Measurements from ENCODE around the gene HDAC4. TPM values are rescaled to one million over a fixed set of nuclear protein-coding genes. Genes with fewer than 3 reads are reported as not detected.

Gene HDAC4
- total RNA-seq, 6 donors from 2014 or later: 16.1 to 108 (median 45.0) TPM

- 79 to 81% methylated on average over 8 to 13 of the region's 19 CpGs for WGBS, 2 donors
Measured at GRCh38 chr2:239034561-239035341, 366.1 kb downstream of the HDAC4 start.

GRCh38 chr2:239033801-239034560, 366.8 kb downstream of the HDAC4 start:
- Histone ChIP-seq H3K4me1 (peaks cover 0 to 6% (median 3%) of the 10 kb centered on the region in 4 donors), H3K27me3 (no peaks in the 10 kb centered on the region), H3K36me3 (no peaks in the 10 kb centered on the region), H3K4me3 (no peak overlapping the region), H3K9me3 (no peaks in the 10 kb centered on the region), H3K27ac (no peak overlapping the region)
- WGBS, 2 donors: 74 to 80% methylated on average over 10 to 13 of the region's 13 CpGs
- ATAC-seq (ENCODE audit: low FRiP score in 2 of 2) (no peak), DNase-seq (no peak)
- no peak for TF ChIP-seq CTCF (IDR thresholded peaks at IDR 0.05)
- TF ChIP-seq POLR2AphosphoS5 (IDR thresholded peaks at IDR 0.05): no peak
- no peak for TF ChIP-seq POLR2A (IDR thresholded peaks at IDR 0.05)
- TF ChIP-seq EP300 (IDR thresholded peaks at IDR 0.05): no peak

More at GRCh38 chr2:239034561-239035341, 366.1 kb downstream of the HDAC4 start:
- H3K36me3 ChIP-seq: no peaks in the 10 kb centered on the region
- ATAC-seq (ENCODE audit: low FRiP score in 2 of 2) (no peak), DNase-seq (no peak)
- peaks cover 0 to 6% (median 3%) of the 10 kb centered on the region in 4 donors for H3K4me1 ChIP-seq
- no peak overlapping the region for H3K4me3 ChIP-seq
- TF ChIP-seq POLR2AphosphoS5 (IDR thresholded peaks at IDR 0.05) (no peak), POLR2A (IDR thresholded peaks at IDR 0.05) (no peak), CTCF (IDR thresholded peaks at IDR 0.05) (no peak), EP300 (IDR thresholded peaks at IDR 0.05) (no peak)
- H3K27me3 ChIP-seq: no peaks in the 10 kb centered on the region
- no peak overlapping the region for H3K27ac ChIP-seq
- no peaks in the 10 kb centered on the region for H3K9me3 ChIP-seq

DNA sequence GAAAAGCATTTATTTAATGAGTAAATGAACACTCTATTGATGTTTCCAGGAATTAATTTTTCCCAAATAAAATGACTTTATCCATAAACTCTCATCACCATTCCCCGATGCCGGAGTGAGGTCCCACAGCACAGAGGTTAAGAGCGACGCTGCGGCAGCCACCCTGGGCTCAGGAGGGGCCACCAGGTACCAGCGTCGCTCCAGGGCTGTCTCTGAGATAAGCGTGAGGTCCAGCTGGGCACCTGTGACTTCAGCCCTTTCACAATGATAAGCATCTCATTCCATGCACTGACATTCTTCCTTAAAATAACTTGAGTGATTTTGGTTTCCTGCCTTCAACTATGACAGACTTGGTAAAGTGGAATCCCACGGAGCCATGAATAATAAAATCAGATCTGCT, 370.9 kb downstream of the HDAC4 start:
- Histone ChIP-seq H3K9me3 (no peaks in the 10 kb centered on the region), H3K27ac (no peak overlapping the region), H3K4me1 (no peaks in the 10 kb centered on the region), H3K4me3 (no peak overlapping the region), H3K36me3 (no peaks in the 10 kb centered on the region), H3K27me3 (no peaks in the 10 kb centered on the region)
- DNase-seq (no peak), ATAC-seq (ENCODE audit: low FRiP score in 2 of 2) (no peak)
- WGBS, 2 donors: 65 to 74% methylated on average over 9 of the region's 9 CpGs
- TF ChIP-seq EP300 (IDR thresholded peaks at IDR 0.05) (no peak), POLR2AphosphoS5 (IDR thresholded peaks at IDR 0.05) (no peak), POLR2A (IDR thresholded peaks at IDR 0.05) (no peak), CTCF (IDR thresholded peaks at IDR 0.05) (no peak)

GRCh38 chr2:239028253-239028619, 372.6 kb downstream of the HDAC4 start:
- no peaks in the 10 kb centered on the region for H3K4me1 ChIP-seq
- H3K27ac ChIP-seq: no peak overlapping the region
- ATAC-seq (ENCODE audit: low FRiP score in 2 of 2) (peak in 1 of 2 donors; percentile 53), DNase-seq (no peak)
- H3K9me3 ChIP-seq: no peaks in the 10 kb centered on the region
- WGBS, 2 donors: 72 to 91% methylated on average over 2 to 5 of the region's 5 CpGs
- no peaks in the 10 kb centered on the region for H3K36me3 ChIP-seq
- TF ChIP-seq POLR2AphosphoS5 (IDR thresholded peaks at IDR 0.05): no peak
- TF ChIP-seq EP300 (IDR thresholded peaks at IDR 0.05): no peak
- no peak for TF ChIP-seq CTCF (IDR thresholded peaks at IDR 0.05)
- no peak for TF ChIP-seq POLR2A (IDR thresholded peaks at IDR 0.05)
- H3K4me3 ChIP-seq: no peak overlapping the region
- no peaks in the 10 kb centered on the region for H3K27me3 ChIP-seq
